Effector CD4-positive, alpha-beta T cell (primary cell): ENCODE results near the gene BEST4.
"Not testable (repeated sequence)": the region's sequence is repeated elsewhere in the genome, so short reads cannot be mapped to it uniquely, and the experiment has no call there.

Experiments used
- DNase-seq: peaks from one replicate; pipeline ENCODE4 v3.0.0-alpha.2; 2020

Gene BEST4

DNA sequence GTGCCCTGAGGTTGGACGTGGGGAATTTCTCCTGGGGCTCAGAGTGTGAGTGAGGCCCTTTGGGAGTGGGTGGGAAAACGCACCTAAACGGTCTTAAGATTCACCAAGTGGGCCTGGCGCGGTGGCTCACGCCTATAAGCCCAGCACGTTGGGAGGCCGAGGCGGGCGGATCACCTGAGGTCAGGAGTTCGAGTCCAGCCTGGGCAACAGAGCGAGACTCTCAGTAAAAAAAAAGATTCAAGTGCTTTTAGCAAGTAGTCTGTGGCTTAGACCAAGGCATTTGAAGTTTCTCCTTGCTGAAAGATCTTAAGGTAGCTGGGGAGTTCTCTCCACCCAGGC is 11.3 kb downstream of the BEST4 start:
- DNase-seq, result no peak

GRCh38 chr1:44775930-44776729 is 11.8 kb downstream of the BEST4 start:
- no peak for DNase-seq

- peak; percentile 85 for DNase-seq
Observed at GRCh38 chr1:44775078-44775929, 12.7 kb downstream of the BEST4 start, which contains the start of gene RPS8. RPS8 (plus strand) TSS chr1:44775540; CDS start chr1:44775597, 57 bp downstream.

- DNase-seq, result not testable (repeated sequence)
Observed at GRCh38 chr1:44766421-44766820, 21.5 kb downstream of the BEST4 start.

DNA sequence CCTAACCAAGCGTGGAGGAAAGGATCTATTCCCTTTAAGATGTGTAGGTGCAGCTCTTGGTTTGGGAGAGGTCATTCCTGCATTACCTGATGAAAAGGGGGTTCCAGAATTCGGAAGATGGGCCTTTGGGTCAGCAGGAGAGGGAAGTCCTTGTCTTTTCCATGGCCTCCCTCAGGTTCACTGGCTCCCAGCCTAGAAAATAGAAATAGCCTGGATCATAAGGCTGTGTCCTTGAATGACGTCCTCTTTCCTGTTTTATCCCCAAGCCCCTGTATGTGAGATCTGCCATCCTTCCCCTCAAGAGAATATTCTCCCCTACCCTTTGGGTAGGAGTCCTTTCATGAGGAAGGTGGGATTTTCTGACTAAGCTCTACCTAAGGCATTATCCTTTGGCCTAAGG is 27.1 kb downstream of the BEST4 start:
- DNase-seq, result no peak

GRCh38 chr1:44759077-44759476 is 28.9 kb downstream of the BEST4 start:
- no peak for DNase-seq

DNA sequence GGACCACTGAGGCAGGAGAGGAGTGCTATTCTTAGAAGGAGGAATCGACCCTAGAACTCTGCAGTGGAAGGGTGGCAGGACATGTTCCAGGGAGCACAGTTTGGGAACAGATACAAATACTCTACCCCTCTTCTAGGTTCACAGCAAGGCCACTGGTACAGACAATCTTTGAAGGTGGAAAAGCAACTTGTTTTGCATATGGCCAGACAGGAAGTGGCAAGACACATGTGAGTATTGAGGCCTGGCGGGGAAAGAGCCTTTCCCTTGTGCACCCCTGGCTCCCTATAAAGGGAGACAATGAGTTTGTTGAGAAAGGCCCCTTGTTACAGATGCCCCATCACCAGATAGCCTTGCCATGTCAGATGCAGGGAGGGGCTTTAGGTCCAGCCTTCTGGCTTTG is 30.6 kb downstream of the BEST4 start:
- DNase-seq, result no peak

- no peak for DNase-seq
Observed at GRCh38 chr1:44747878-44748277, 40.1 kb downstream of the BEST4 start.

DNA sequence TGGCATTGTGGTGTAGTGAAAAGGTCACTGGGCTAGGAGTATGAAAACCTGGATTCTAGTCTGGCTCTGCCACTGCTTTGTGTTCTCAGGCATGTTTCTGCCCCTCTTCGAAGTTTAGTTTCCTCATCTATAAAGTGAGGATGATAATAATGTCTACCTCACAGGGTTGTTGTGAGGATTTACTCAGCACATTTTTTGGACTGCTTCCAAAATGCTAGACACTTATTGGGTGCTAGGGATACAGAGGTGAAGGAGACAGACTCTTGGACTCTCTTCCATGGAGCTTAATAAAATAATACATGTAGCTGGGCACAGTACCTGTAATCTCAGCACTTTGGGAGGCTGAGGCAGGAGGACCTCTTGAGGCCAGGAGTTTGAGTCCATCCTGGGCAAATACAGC is 44.8 kb downstream of the BEST4 start:
- DNase-seq, result no peak

DNA sequence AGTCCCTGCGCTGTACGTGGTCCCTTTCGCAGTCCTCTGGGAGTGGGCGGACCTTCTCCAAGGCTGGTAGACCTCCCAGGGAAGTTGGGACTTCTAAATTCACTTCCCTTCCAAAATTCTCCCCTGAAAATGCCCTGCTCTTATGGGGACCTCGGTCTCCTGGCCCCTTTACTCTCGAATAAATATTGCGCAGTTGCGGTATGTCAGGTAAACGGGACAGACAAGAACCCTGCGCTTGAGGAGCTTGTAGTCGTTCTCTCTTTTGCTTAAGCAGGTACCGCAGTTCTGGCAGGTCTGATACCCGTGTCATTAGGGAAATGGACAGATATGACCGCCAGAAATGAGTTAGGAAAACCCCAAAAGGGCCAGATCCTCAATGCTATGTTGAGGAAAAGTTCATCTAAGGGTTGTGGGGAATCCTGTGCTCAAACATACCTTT is 47.8 kb downstream of the BEST4 start:
- DNase-seq, result no peak

- peak; percentile 93 for DNase-seq
Observed at GRCh38 chr1:44739307-44740178, 48.4 kb downstream of the BEST4 start, which contains the start of gene KIF2C. KIF2C (plus strand) TSS chr1:44739837; CDS start chr1:44739933, 96 bp downstream.

DNA sequence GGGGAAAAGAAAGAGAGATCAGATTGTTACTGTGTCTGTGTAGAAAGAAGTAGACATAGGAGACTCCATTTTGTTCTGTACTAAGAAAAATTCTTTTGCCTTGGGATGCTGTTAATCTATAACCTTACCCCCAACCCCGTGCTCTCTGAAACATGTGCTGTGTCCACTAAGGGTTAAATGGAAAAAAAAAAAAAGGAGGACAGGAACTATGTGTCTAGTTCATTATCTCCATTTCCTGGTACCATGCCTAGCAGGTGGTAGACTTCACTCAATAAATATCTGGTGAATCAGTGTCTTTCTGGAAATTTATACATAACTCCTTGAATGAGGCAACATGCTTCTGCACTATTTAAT is 49.0 kb downstream of the BEST4 start:
- DNase-seq, result not testable (repeated sequence)

GRCh38 chr1:44735992-44736391 is 52.0 kb downstream of the BEST4 start:
- no peak for DNase-seq

- DNase-seq, result no peak
Observed at GRCh38 chr1:44733784-44734183, 54.2 kb downstream of the BEST4 start.
